Liver (tissue), 9 donors: ENCODE results near the gene COL15A1. TPM values are rescaled to one million over a fixed set of nuclear protein-coding genes. Genes with fewer than 3 reads are reported as not detected.

Experiments
- DNase-seq: peaks from one replicate; pipeline ENCODE4 v3.0.0-alpha.2; 2017; ENCODE audit warnings: low spot score
- H3K27ac ChIP-seq, 2 donors: one replicate each; pipeline ENCODE4 v1.7.0; 2013; ENCODE audit warnings: inconsistent platforms in 2 of 2, low read length in 2 of 2, control low read depth in 1 of 2, low read depth in 1 of 2, mild to moderate bottlenecking in 1 of 2
- H3K27me3 ChIP-seq, 4 donors: one replicate each; pipeline versions ENCODE4 v1.6.1 to v1.7.0; 2013; ENCODE audit warnings: low read length in 3 of 4, inconsistent platforms in 1 of 4, mild to moderate bottlenecking in 1 of 4, moderate library complexity in 1 of 4; ENCODE audit not compliant: control insufficient read depth in 4 of 4, insufficient read depth in 4 of 4
- H3K36me3 ChIP-seq, 4 donors: one replicate each; pipeline versions ENCODE4 v1.6.1 to v1.7.0; 2013; ENCODE audit warnings: low read length in 3 of 4, mild to moderate bottlenecking in 3 of 4, low read depth in 1 of 4, moderate library complexity in 1 of 4; ENCODE audit not compliant: control insufficient read depth in 4 of 4, insufficient read depth in 3 of 4
- H3K4me1 ChIP-seq, 4 donors: one replicate each; pipeline versions ENCODE4 v1.6.1 to v1.7.0; 2013; ENCODE audit warnings: low read length in 3 of 4, mild to moderate bottlenecking in 3 of 4, moderate library complexity in 1 of 4; ENCODE audit not compliant: control insufficient read depth in 4 of 4, insufficient read depth in 4 of 4
- H3K4me3 ChIP-seq, 3 donors: one replicate each; pipeline versions ENCODE4 v1.6.1 to v1.7.0; 2013; ENCODE audit warnings: low read length in 3 of 3, control low read depth in 1 of 3, low read depth in 1 of 3, mild to moderate bottlenecking in 1 of 3
- H3K9ac ChIP-seq, 2 donors: one replicate each; pipeline ENCODE4 v1.7.0; 2013; ENCODE audit warnings: low read length in 2 of 2, mild to moderate bottlenecking in 2 of 2, moderate library complexity in 2 of 2, control low read depth in 1 of 2, low read depth in 1 of 2
- H3K9me3 ChIP-seq, 4 donors: one replicate each; pipeline versions ENCODE4 v1.6.1 to v1.7.0; 2013; ENCODE audit warnings: low read length in 3 of 4; ENCODE audit not compliant: control insufficient read depth in 4 of 4
- ATF3 ChIP-seq: IDR thresholded peaks from 2 replicates; pipeline ENCODE4 v1.6.1; 2016; ENCODE audit warnings: antibody characterized with exemption
- CTCF ChIP-seq: fragments of 150-350 bp; IDR thresholded peaks from 2 replicates; pipeline ENCODE4 v1.5.1; 2017; ENCODE audit warnings: improper control_type of control experiment, low read depth, low read length; ENCODE audit not compliant: missing input control
- EGR1 ChIP-seq, 2 donors: IDR thresholded peaks; 2 replicates each; pipeline ENCODE4 v1.6.1; 2016 to 2018; ENCODE audit warnings: antibody characterized with exemption in 2 of 2, low read depth in 2 of 2
- FOXA1 ChIP-seq: IDR thresholded peaks from 2 replicates; pipeline ENCODE4 v1.6.1; 2016; ENCODE audit warnings: antibody characterized with exemption
- FOXA2 ChIP-seq: IDR thresholded peaks from 2 replicates; pipeline ENCODE4 v1.6.1; 2016; ENCODE audit warnings: antibody characterized with exemption
- GABPA ChIP-seq, 2 donors: IDR thresholded peaks in 1 of 2; conservative IDR thresholded peaks in 1 of 2; 2 replicates each; pipeline ENCODE4 v1.6.1; 2016; ENCODE audit warnings: antibody characterized with exemption in 2 of 2, mild to moderate bottlenecking in 1 of 2, moderate library complexity in 1 of 2
- HNF4A ChIP-seq, 2 donors: conservative IDR thresholded peaks; 2 replicates each; pipeline ENCODE4 v1.6.1; 2016; ENCODE audit warnings: antibody characterized with exemption in 2 of 2, mild to moderate bottlenecking in 2 of 2
- HNF4G ChIP-seq: IDR thresholded peaks from 2 replicates; pipeline ENCODE4 v1.6.1; 2016; ENCODE audit warnings: antibody characterized with exemption
- JUND ChIP-seq, 2 donors: IDR thresholded peaks; 2 replicates each; pipeline ENCODE4 v1.6.1; 2016; ENCODE audit warnings: antibody characterized with exemption in 2 of 2
- MAX ChIP-seq: IDR thresholded peaks from 2 replicates; pipeline ENCODE4 v1.6.1; 2016; ENCODE audit warnings: antibody characterized with exemption
- NR2F2 ChIP-seq: IDR thresholded peaks from 2 replicates; pipeline ENCODE4 v1.6.1; 2016; ENCODE audit warnings: antibody characterized with exemption
- RAD21 ChIP-seq, 2 donors: IDR thresholded peaks; 2 replicates each; pipeline ENCODE4 v1.6.1; 2016; ENCODE audit warnings: antibody characterized with exemption in 2 of 2, mild to moderate bottlenecking in 2 of 2
- REST ChIP-seq: IDR thresholded peaks from 2 replicates; pipeline ENCODE4 v1.6.1; 2016; ENCODE audit warnings: antibody characterized with exemption, mild to moderate bottlenecking
- RXRA ChIP-seq, 2 donors: IDR thresholded peaks; 2 replicates each; pipeline ENCODE4 v1.6.1; 2017 to 2018; ENCODE audit warnings: antibody characterized with exemption in 2 of 2, mild to moderate bottlenecking in 1 of 2
- SP1 ChIP-seq: IDR thresholded peaks from 2 replicates; pipeline ENCODE4 v1.6.1; 2018; ENCODE audit warnings: antibody characterized with exemption, mild to moderate bottlenecking
- TAF1 ChIP-seq: conservative IDR thresholded peaks from 2 replicates; pipeline ENCODE4 v1.6.1; 2016; ENCODE audit warnings: antibody characterized with exemption, mild to moderate bottlenecking
- YY1 ChIP-seq: IDR thresholded peaks from 2 replicates; pipeline ENCODE4 v1.6.1; 2016; ENCODE audit warnings: antibody characterized with exemption, mild to moderate bottlenecking
- ZBTB33 ChIP-seq: IDR thresholded peaks from 2 replicates; pipeline ENCODE4 v1.6.1; 2016; ENCODE audit warnings: antibody characterized with exemption
- WGBS: extraction: QIAGEN DNeasy Blood & Tissue Kit; methylation state at CpG from one replicate; pipeline ENCODE4 v1.1.7; 2013; 5-methylcytosine and 5-hydroxymethylcytosine counted together
- polyA plus RNA-seq, 2 donors: library from polyadenylated mRNA; stranded (reverse) in 1 of 2; unstranded in 1 of 2; fragments of 200-250 nt in 1 of 2; fragments of >200 nt in 1 of 2; fragmentation: Nextera tagmentation in 1 of 2; extraction: Ambion mirVana in 1 of 2; gene quantifications; one replicate each; pipeline versions ENCODE4 v1.2.1 to v1.2.3, GENCODE V29; 2013 to 2015
- total RNA-seq, 2 donors: library from RNA; depleted of rRNA; stranded (reverse); fragments of >200 nt; gene quantifications; one replicate each; pipeline ENCODE4 v1.2.3, GENCODE V29; 2014
- donor health status: healthy.
- donor health status: healthy.
- donor health status: healthy.
- donor health status: healthy.
- donor health status: healthy.

The COL15A1 gene
- total and polyA plus RNA-seq, 4 donors, result 0.10 to 0.42 (median 0.24) TPM

- TF ChIP-seq REST, result no peak
Measured at GRCh38 chr9:98902925-98903324, 40.8 kb upstream of the COL15A1 start (continued).

GRCh38 chr9:98903961-98904411 is 39.7 kb upstream of the COL15A1 start:
- DNase-seq, result no peak
- H3K9ac ChIP-seq, result no peak overlapping the region
- H3K4me1 ChIP-seq, result no peaks in the 10 kb centered on the region
- H3K9me3 ChIP-seq, result no peaks in the 10 kb centered on the region
- no peak overlapping the region for H3K4me3 ChIP-seq
- peaks cover 0 to 6% (median 0%) of the 10 kb centered on the region in 4 donors for H3K27me3 ChIP-seq
- H3K36me3 ChIP-seq, result no peaks in the 10 kb centered on the region
- TF ChIP-seq SP1, result no peak
- TF ChIP-seq FOXA1, result no peak
- TF ChIP-seq ATF3, result no peak
- no peak for TF ChIP-seq ZBTB33
- no peak for TF ChIP-seq NR2F2
- no peak for TF ChIP-seq RXRA (IDR thresholded peaks at IDR 0.05)
- TF ChIP-seq YY1, result no peak
- no peak for TF ChIP-seq RAD21 (IDR thresholded peaks at IDR 0.05)
- no peak for TF ChIP-seq JUND (IDR thresholded peaks at IDR 0.05)
- TF ChIP-seq TAF1, result no peak
- no peak for TF ChIP-seq EGR1 (IDR thresholded peaks at IDR 0.05; ENCODE audit: low read depth in 2 of 2)
- TF ChIP-seq HNF4A (conservative IDR thresholded peaks at IDR 0.05), result no peak
- no peak for TF ChIP-seq REST
- no peak for TF ChIP-seq FOXA2
- TF ChIP-seq CTCF, result no peak
- no peak for TF ChIP-seq HNF4G
- no peak for TF ChIP-seq MAX
- TF ChIP-seq GABPA (IDR thresholded peaks at IDR 0.05 in 1 of 2, conservative IDR thresholded peaks at IDR 0.05 in 1 of 2), result no peak
- WGBS, result 89% methylated on average over 8 of the region's 8 CpGs
- H3K27ac ChIP-seq, result no peak overlapping the region
